ENCODE measurements around the gene LTK. TPM values are rescaled to one million over a fixed set of nuclear protein-coding genes. Genes with fewer than 3 reads are reported as not detected.

Gene LTK
- total and polyA plus RNA-seq, 2 of the 4 experiments (the other 2 are of a cell fraction): 0.18 to 0.62 TPM

- H2BK5ac ChIP-seq (ENCODE audit: low read depth, low read length, poor library complexity, severe bottlenecking): no peak overlapping the region
- H3K79me1 ChIP-seq (ENCODE audit: low read depth in 1 of 2, low read length in 2 of 2): no peaks in the 10 kb centered on the region
- H3K27ac ChIP-seq (ENCODE audit: insufficient read depth, low read length): no peak overlapping the region
- CTCF ChIA-PET: interaction anchor here (1.1 kb wide), 1 partner anchor 42 kb away, joined by 5 read pairs; no protein-coding TSS in a partner anchor
- intact Hi-C loops (cut with micrococcal nuclease) (no loop called here), dilution Hi-C loops (cut with HindIII; ENCODE audit: low sequenced_read_pairs, unreplicated experiment) (no loop called here), in situ Hi-C loops (cut with MboI; ENCODE audit: low sequenced_read_pairs) (no loop called here)
- no peak overlapping the region for H4K5ac ChIP-seq (ENCODE audit: low read depth, low read length)
- TF ChIP-seq USF2 (IDR thresholded peaks at IDR 0.05; ENCODE audit: low read depth, low read length): no peak
- TF ChIP-seq POLR2A (IDR thresholded peaks at IDR 0.05; ENCODE audit: low read depth, low read length): no peak
- no peak for TF ChIP-seq SMC3 (IDR thresholded peaks at IDR 0.05; ENCODE audit: low read depth, low read length)
- TF ChIP-seq RCOR1 (IDR thresholded peaks at IDR 0.05; ENCODE audit: insufficient replicate concordance, low read length): no peak
- TF ChIP-seq MAFK (IDR thresholded peaks at IDR 0.05; ENCODE audit: low read depth, low read length): no peak
- TF ChIP-seq RFX5 (IDR thresholded peaks at IDR 0.05; ENCODE audit: low read depth, low read length): no peak
- TF ChIP-seq MXI1 (IDR thresholded peaks at IDR 0.05; ENCODE audit: borderline replicate concordance, low read depth, low read length): no peak
- no peak for TF ChIP-seq BHLHE40 (IDR thresholded peaks at IDR 0.05; ENCODE audit: low read depth, low read length)
- TF ChIP-seq FOS (IDR thresholded peaks at IDR 0.05; ENCODE audit: low read depth, low read length): no peak
- no peak for TF ChIP-seq CTCF (conservative IDR thresholded peaks at IDR 0.05; ENCODE audit: low read depth, low read length)
- TF ChIP-seq CEBPB (IDR thresholded peaks at IDR 0.05; ENCODE audit: low read depth, low read length): no peak
- H4K91ac ChIP-seq (ENCODE audit: insufficient read depth, low read depth, low read length): no peak overlapping the region
- H3K36me3 ChIP-seq (ENCODE audit: control insufficient read depth, insufficient read depth, low read length): no peaks in the 10 kb centered on the region
- H3K4me2 ChIP-seq (ENCODE audit: low read depth, low read length): no peak overlapping the region
- H3K9me1 ChIP-seq (ENCODE audit: insufficient read depth, low read length): no peaks in the 10 kb centered on the region
- ATAC-seq (ENCODE audit: low read depth): no peak
- peaks cover 29% of the 10 kb centered on the region for H3K27me3 ChIP-seq (ENCODE audit: control insufficient read depth, insufficient read depth, low read length)
- no peak overlapping the region for H3K4ac ChIP-seq (ENCODE audit: low read depth, low read length)
- H3K18ac ChIP-seq (ENCODE audit: low read depth, low read length): no peak overlapping the region
- POLR2A ChIA-PET (ENCODE audit: unreplicated experiment): no interaction called here
- no peak overlapping the region for H3K14ac ChIP-seq (replicated peaks; ENCODE audit: low read depth, low read length)
- H2AFZ ChIP-seq (replicated peaks; ENCODE audit: low read length, poor library complexity): no peak overlapping the region
- H3K23ac ChIP-seq (ENCODE audit: low read depth, low read length): no peak overlapping the region
- H2AK5ac ChIP-seq (ENCODE audit: low read depth, low read length): no peak overlapping the region
- no peak overlapping the region for H2BK120ac ChIP-seq (ENCODE audit: low read depth, low read length)
- no peak overlapping the region for H2BK20ac ChIP-seq (ENCODE audit: low read depth, low read length)
- H4K20me1 ChIP-seq (ENCODE audit: insufficient read depth, low read length): no peaks in the 10 kb centered on the region
- H2BK15ac ChIP-seq (ENCODE audit: low read depth, low read length): no peak overlapping the region
- peaks cover 2% of the 10 kb centered on the region; the same call in 1 of the 2 replicates for H3K4me1 ChIP-seq (ENCODE audit: control insufficient read depth, insufficient read depth, low read length)
- no peak overlapping the region for H3K56ac ChIP-seq (ENCODE audit: extremely low read depth, insufficient read depth, low read length)
- no peak overlapping the region for H3K4me3 ChIP-seq (ENCODE audit: insufficient read depth, low read depth, low read length)
- BruUV-seq (replicated peaks): no TSS peak
- 58% methylated on average over 3 of the region's 7 CpGs; no CpG with 5 or more reads in 1 of the 2 experiments for WGBS, 2 experiments (ENCODE audit: extremely low coverage in 2 of 2, insufficient read length in 1 of 2)
- H3K9me3 ChIP-seq (ENCODE audit: control insufficient read depth, insufficient read depth, low read length): no peaks in the 10 kb centered on the region
- H3K9ac ChIP-seq (ENCODE audit: low read depth, low read length): no peak overlapping the region
- H4K8ac ChIP-seq (ENCODE audit: low read depth in 2 of 2, low read length in 2 of 2): no peak overlapping the region
- DNase-seq: no peak
- no peak overlapping the region for H2AK9ac ChIP-seq (replicated peaks; ENCODE audit: low read depth, low read length, poor library complexity)
Observed at GRCh38 chr15:41507820-41508290, 5.8 kb downstream of the LTK start.

Measured in IMR-90 (cell line).